HG03135 (cell line): ENCODE data around the gene FAM110C.

Source experiments
- ATAC-seq: cut with Tn5 transposase; IDR thresholded peaks from one replicate; pipeline ENCODE4 v1.9.1; 2021; ENCODE audit warnings: mild to moderate bottlenecking, moderate library complexity; ENCODE audit not compliant: unreplicated experiment

The FAM110C gene

DNA sequence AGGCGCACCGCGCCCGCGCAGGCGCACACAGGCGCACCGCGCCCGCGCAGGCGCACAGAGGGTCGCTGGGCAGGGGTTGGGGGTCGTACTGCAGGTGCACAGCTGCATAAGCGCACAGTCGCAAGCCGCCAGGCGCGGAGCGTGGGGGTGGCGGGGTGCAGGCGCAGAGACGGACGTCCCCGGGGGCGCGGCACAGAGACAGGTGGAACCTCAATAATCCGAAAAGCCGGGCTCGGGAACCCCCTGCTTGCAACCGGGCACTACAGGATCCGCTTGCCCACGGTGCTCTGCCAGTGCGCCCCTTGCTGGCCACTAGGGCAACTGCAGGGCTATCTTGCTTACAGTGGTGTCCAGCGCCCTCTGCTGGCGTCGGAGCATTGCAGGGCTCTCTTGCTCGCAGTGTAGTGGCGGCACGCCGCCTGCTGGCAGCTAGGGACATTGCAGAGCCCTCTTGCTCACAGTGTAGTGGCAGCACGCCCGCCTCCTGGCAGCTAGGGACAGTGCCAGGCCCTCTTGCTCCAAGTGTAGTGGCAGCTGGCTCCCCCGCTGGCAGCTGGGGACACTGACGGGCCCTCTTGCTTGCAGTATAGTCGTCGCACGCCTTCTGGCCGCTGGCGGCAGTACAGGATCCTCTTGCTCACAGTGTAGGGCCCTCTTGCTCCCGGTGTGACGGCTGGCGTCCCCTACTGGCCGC lies 34.9 kb downstream of the FAM110C start:
- no peak for ATAC-seq

DNA sequence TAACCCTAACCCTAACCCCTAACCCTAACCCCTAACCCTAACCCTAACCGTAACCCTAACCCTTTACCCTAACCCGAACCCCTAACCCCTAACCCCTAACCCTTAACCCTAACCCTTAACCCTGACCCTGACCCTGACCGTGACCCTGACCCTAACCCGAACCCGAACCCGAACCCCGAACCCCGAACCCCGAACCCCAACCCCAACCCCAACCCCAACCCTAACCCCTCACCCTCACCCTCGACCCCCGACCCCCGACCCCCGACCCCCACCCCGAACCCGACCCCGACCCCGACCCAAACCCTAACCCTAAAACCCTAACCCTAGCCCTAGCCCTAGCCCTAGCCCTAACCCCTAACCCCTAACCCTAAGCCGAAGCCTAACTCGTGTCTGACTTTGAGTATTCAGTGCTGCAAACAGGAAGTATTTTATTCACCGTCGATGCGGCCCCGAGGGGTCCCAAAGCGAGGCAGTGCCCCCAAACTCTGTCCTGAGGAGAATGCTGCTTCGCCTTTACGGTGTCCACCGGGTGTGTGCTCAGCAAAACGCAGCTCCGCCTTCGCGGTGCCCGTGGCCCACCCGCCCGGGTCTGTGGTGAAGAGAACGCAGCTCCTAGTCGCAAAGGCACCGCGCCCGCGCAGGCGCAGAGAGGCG lies 36.0 kb downstream of the FAM110C start:
- no peak for ATAC-seq
